GM23338 (cell line): ENCODE measurements around the gene PHACTR2.

Experiments used
- CREB1 ChIP-seq: fragments of 250-450 bp; sonication (Bioruptor Pico); IDR thresholded peaks from 2 replicates; pipeline ENCODE4 v1.5.0; 2020; ENCODE audit warnings: low read depth, mild to moderate bottlenecking, moderate library complexity
- EZH2 ChIP-seq: fragments of 200-600 bp; sonication (generic); IDR thresholded peaks from one replicate; pipeline ENCODE4 v1.8.0; 2017; ENCODE audit warnings: antibody characterized with exemption, mild to moderate bottlenecking, low read depth; ENCODE audit not compliant: unreplicated experiment
- EZH2phosphoT487 ChIP-seq: fragments of 200-600 bp; sonication (generic); IDR thresholded peaks from one replicate; pipeline ENCODE4 v1.8.1; 2018; ENCODE audit warnings: antibody characterized with exemption; ENCODE audit not compliant: unreplicated experiment
- POLR2AphosphoS5 ChIP-seq: IDR thresholded peaks from 2 replicates; pipeline ENCODE4 v1.6.1; 2016; ENCODE audit warnings: antibody characterized with exemption, low read depth
- REST ChIP-seq: IDR thresholded peaks from one replicate; pipeline ENCODE4 v1.6.1; 2018; ENCODE audit warnings: antibody characterized with exemption; ENCODE audit not compliant: unreplicated experiment
- ZNF462 ChIP-seq: fragments of 250-450 bp; sonication (Bioruptor Pico); IDR thresholded peaks from 2 replicates; pipeline ENCODE4 v1.5.0; 2020; ENCODE audit warnings: mild to moderate bottlenecking, moderate library complexity
- TF ChIP-seq, protein P1 (sequence below), 2 experiments: fragments of 200-600 bp in 1 of 2; sonication (generic) in 1 of 2; conservative IDR thresholded peaks; 2 replicates each; pipeline versions ENCODE4 v1.5.1 to v1.6.1; 2016 to 2017; ENCODE audit warnings: antibody characterized with exemption in 2 of 2, low read depth in 2 of 2, mild to moderate bottlenecking in 2 of 2, moderate library complexity in 1 of 2
- TF ChIP-seq, protein P2 (sequence below): IDR thresholded peaks from 2 replicates; pipeline ENCODE4 v1.6.1; 2016; ENCODE audit warnings: antibody characterized with exemption

DNA sequence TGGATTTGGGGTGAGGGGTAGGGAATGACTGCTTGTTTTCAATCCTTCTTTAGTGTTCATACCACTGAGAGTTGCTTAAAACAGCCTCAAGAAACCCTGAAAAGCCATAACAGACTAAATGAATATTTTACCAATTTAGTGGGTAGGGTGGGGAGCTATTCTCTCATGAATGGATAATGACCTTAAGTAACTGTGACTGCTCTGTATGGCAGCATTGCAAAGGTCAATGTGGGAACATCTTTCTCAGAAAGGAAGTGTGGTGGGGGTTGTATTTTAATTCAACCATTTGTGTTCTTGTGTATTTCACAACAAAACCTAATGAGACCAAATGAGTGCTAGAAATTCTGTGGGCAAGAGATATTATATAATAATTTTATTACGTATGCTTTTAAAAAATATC is 55.7 kb downstream of the PHACTR2 start:
- TF ChIP-seq, protein P1, sequence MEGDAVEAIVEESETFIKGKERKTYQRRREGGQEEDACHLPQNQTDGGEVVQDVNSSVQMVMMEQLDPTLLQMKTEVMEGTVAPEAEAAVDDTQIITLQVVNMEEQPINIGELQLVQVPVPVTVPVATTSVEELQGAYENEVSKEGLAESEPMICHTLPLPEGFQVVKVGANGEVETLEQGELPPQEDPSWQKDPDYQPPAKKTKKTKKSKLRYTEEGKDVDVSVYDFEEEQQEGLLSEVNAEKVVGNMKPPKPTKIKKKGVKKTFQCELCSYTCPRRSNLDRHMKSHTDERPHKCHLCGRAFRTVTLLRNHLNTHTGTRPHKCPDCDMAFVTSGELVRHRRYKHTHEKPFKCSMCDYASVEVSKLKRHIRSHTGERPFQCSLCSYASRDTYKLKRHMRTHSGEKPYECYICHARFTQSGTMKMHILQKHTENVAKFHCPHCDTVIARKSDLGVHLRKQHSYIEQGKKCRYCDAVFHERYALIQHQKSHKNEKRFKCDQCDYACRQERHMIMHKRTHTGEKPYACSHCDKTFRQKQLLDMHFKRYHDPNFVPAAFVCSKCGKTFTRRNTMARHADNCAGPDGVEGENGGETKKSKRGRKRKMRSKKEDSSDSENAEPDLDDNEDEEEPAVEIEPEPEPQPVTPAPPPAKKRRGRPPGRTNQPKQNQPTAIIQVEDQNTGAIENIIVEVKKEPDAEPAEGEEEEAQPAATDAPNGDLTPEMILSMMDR (conservative IDR thresholded peaks at IDR 0.05; ENCODE audit: low read depth in 2 of 2) = no peak
- TF ChIP-seq EZH2phosphoT487 (no peak), POLR2AphosphoS5 (no peak), CREB1 (CRISPR knock-in tag) (no peak), EZH2 (no peak), REST (no peak), ZNF462 (no peak)
- TF ChIP-seq, protein P2, sequence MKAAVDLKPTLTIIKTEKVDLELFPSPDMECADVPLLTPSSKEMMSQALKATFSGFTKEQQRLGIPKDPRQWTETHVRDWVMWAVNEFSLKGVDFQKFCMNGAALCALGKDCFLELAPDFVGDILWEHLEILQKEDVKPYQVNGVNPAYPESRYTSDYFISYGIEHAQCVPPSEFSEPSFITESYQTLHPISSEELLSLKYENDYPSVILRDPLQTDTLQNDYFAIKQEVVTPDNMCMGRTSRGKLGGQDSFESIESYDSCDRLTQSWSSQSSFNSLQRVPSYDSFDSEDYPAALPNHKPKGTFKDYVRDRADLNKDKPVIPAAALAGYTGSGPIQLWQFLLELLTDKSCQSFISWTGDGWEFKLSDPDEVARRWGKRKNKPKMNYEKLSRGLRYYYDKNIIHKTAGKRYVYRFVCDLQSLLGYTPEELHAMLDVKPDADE = no peak
